Liver (tissue), 3 donors: ENCODE data around the gene GRID1.

Source experiments
- CTCF ChIP-seq: fragments of 150-350 bp; IDR thresholded peaks from 2 replicates; pipeline ENCODE4 v1.5.1; 2017; ENCODE audit warnings: improper control_type of control experiment, low read depth, low read length; ENCODE audit not compliant: missing input control
- GABPA ChIP-seq, 2 donors: IDR thresholded peaks in 1 of 2; conservative IDR thresholded peaks in 1 of 2; 2 replicates each; pipeline ENCODE4 v1.6.1; 2016; ENCODE audit warnings: antibody characterized with exemption in 2 of 2, mild to moderate bottlenecking in 1 of 2, moderate library complexity in 1 of 2
- REST ChIP-seq: IDR thresholded peaks from 2 replicates; pipeline ENCODE4 v1.6.1; 2016; ENCODE audit warnings: antibody characterized with exemption, mild to moderate bottlenecking
- TAF1 ChIP-seq: conservative IDR thresholded peaks from 2 replicates; pipeline ENCODE4 v1.6.1; 2016; ENCODE audit warnings: antibody characterized with exemption, mild to moderate bottlenecking
- YY1 ChIP-seq: IDR thresholded peaks from 2 replicates; pipeline ENCODE4 v1.6.1; 2016; ENCODE audit warnings: antibody characterized with exemption, mild to moderate bottlenecking
- ZBTB33 ChIP-seq: IDR thresholded peaks from 2 replicates; pipeline ENCODE4 v1.6.1; 2016; ENCODE audit warnings: antibody characterized with exemption
- donor health status: healthy.
- donor health status: healthy.

GRCh38 chr10:86075512-86075911, 291.1 kb downstream of the GRID1 start:
- TF ChIP-seq CTCF, result no peak
- TF ChIP-seq TAF1, result no peak
- TF ChIP-seq ZBTB33, result no peak
- no peak for TF ChIP-seq REST
- TF ChIP-seq GABPA (IDR thresholded peaks at IDR 0.05 in 1 of 2, conservative IDR thresholded peaks at IDR 0.05 in 1 of 2), result no peak
- TF ChIP-seq YY1, result no peak
